ENCODE measurements around the gene MREG.
"Not testable (repeated sequence)": the region's sequence is repeated elsewhere in the genome, so short reads cannot be mapped to it uniquely, and the experiment has no call there.

The MREG gene

GRCh38 chr2:215998636-215999035 lies 14.7 kb downstream of the MREG start:
- H3K27me3 ChIP-seq (ENCODE audit: insufficient read depth, low read length) = no peaks in the 10 kb centered on the region
- H3K4me3 ChIP-seq (ENCODE audit: low read depth, low read length, poor library complexity, severe bottlenecking) = no peak overlapping the region
- no peaks in the 10 kb centered on the region for H4K20me1 ChIP-seq (ENCODE audit: insufficient read depth, low read length)
- no peaks in the 10 kb centered on the region for H3F3A ChIP-seq (ENCODE audit: insufficient read depth, low read length)
- no peaks in the 10 kb centered on the region for H3K4me1 ChIP-seq (ENCODE audit: insufficient read depth, low read length, severe bottlenecking)
- no peak overlapping the region for H2AFZ ChIP-seq (ENCODE audit: low read length)
- H3K9me2 ChIP-seq (ENCODE audit: low read depth, low read length) = no peaks in the 10 kb centered on the region
- no peaks in the 10 kb centered on the region for H3K9me3 ChIP-seq (ENCODE audit: low read length)
- H3K27ac ChIP-seq (ENCODE audit: low read depth, low read length, poor library complexity, severe bottlenecking) = no peak overlapping the region
- no peaks in the 10 kb centered on the region for H3K36me3 ChIP-seq (ENCODE audit: insufficient read depth, low read length)
- TF ChIP-seq CTCF (IDR thresholded peaks at IDR 0.05; ENCODE audit: low read length) = no peak
- TF ChIP-seq EZH2 (IDR thresholded peaks at IDR 0.05; ENCODE audit: borderline replicate concordance, low read length) = no peak
- H3K4me2 ChIP-seq (ENCODE audit: low read length) = no peak overlapping the region
- no peaks in the 10 kb centered on the region for H3K79me2 ChIP-seq (ENCODE audit: insufficient read depth, low read length)
- H3K9ac ChIP-seq (ENCODE audit: low read length) = no peak overlapping the region

- Histone ChIP-seq H3K27ac (ENCODE audit: low read depth, low read length, poor library complexity, severe bottlenecking) (no peak overlapping the region), H3K9ac (ENCODE audit: low read length) (no peak overlapping the region), H3K9me3 (ENCODE audit: low read length) (no peaks in the 10 kb centered on the region), H2AFZ (ENCODE audit: low read length) (no peak overlapping the region), H3K4me2 (ENCODE audit: low read length) (no peak overlapping the region), H3K4me1 (ENCODE audit: insufficient read depth, low read length, severe bottlenecking) (no peaks in the 10 kb centered on the region), H3F3A (ENCODE audit: insufficient read depth, low read length) (no peaks in the 10 kb centered on the region), H3K4me3 (ENCODE audit: low read depth, low read length, poor library complexity, severe bottlenecking) (no peak overlapping the region), H3K36me3 (ENCODE audit: insufficient read depth, low read length) (no peaks in the 10 kb centered on the region), H4K20me1 (ENCODE audit: insufficient read depth, low read length) (no peaks in the 10 kb centered on the region), H3K9me2 (ENCODE audit: low read depth, low read length) (no peaks in the 10 kb centered on the region), H3K79me2 (ENCODE audit: insufficient read depth, low read length) (no peaks in the 10 kb centered on the region), H3K27me3 (ENCODE audit: insufficient read depth, low read length) (no peaks in the 10 kb centered on the region)
- no peak for TF ChIP-seq CTCF (IDR thresholded peaks at IDR 0.05; ENCODE audit: low read length)
- TF ChIP-seq EZH2 (IDR thresholded peaks at IDR 0.05; ENCODE audit: borderline replicate concordance, low read length) = no peak
Measured at GRCh38 chr2:215997219-215997618, 16.1 kb downstream of the MREG start.

DNA sequence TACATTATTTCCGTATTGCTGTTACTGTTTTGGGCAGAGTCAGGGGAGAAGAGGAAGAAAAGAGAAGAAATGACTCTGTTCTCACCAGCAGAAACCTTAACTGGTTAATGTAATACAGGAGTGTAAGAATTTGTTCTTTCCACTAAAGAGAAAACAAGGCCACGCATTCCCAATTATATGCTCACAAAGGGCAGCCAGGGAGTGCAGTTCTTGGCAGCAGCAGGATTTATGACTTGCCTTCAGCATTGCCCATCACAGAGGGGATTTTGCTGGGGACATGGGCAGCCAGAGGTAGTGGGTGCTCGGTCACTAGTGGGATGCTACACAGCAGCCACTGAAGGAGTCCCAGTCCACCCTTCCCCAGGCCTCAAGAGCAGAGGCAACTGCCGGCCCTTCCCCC lies 18.4 kb downstream of the MREG start:
- no peaks in the 10 kb centered on the region for H3K36me3 ChIP-seq (ENCODE audit: insufficient read depth, low read length)
- H3K79me2 ChIP-seq (ENCODE audit: insufficient read depth, low read length) = no peaks in the 10 kb centered on the region
- no peak overlapping the region for H3K27ac ChIP-seq (ENCODE audit: low read depth, low read length, poor library complexity, severe bottlenecking)
- no peaks in the 10 kb centered on the region for H3K4me1 ChIP-seq (ENCODE audit: insufficient read depth, low read length, severe bottlenecking)
- H3K9me3 ChIP-seq (ENCODE audit: low read length) = no peaks in the 10 kb centered on the region
- H3K9ac ChIP-seq (ENCODE audit: low read length) = no peak overlapping the region
- no peak overlapping the region for H3K4me3 ChIP-seq (ENCODE audit: low read depth, low read length, poor library complexity, severe bottlenecking)
- TF ChIP-seq CTCF (IDR thresholded peaks at IDR 0.05; ENCODE audit: low read length) (no peak), EZH2 (IDR thresholded peaks at IDR 0.05; ENCODE audit: borderline replicate concordance, low read length) (no peak)
- H3K9me2 ChIP-seq (ENCODE audit: low read depth, low read length) = no peaks in the 10 kb centered on the region
- no peak overlapping the region for H3K4me2 ChIP-seq (ENCODE audit: low read length)
- no peaks in the 10 kb centered on the region for H3K27me3 ChIP-seq (ENCODE audit: insufficient read depth, low read length)
- no peaks in the 10 kb centered on the region for H3F3A ChIP-seq (ENCODE audit: insufficient read depth, low read length)
- no peaks in the 10 kb centered on the region for H4K20me1 ChIP-seq (ENCODE audit: insufficient read depth, low read length)
- H2AFZ ChIP-seq (ENCODE audit: low read length) = no peak overlapping the region

DNA sequence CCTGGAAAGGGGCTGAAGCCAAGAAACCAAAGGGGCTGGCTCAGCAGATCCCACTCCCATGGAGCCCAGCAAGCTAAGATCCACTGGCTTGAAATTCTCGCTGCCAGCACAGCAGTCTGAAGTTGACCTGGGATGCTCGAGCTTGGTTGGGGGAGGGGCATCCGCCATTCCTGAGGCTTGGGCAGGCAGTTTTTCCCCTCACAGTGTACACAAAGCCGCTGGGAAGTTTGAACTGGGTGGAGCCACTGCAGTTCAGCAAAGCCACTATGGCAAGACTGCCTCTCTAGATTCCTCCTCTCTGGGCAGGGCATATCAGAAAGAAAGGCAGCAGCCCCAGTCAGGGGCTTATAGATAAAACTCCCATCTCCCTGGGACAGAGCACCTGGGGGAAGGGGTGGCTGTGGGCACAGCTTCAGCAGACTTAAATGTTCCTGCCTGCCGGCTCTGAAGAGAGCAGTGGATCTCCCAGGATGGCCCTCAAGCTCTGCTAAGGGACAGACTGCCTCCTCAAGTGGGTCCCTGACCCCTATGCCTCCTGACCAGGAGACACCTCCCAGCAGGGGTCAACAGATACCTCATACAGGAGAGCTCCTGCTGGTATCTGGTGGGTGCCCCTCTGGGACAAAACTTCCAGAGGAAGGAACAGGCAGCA lies 24.7 kb downstream of the MREG start:
- H3K79me2 ChIP-seq (ENCODE audit: insufficient read depth, low read length); H3K4me2 ChIP-seq (ENCODE audit: low read length); H2AFZ ChIP-seq (ENCODE audit: low read length); H3K9me2 ChIP-seq (ENCODE audit: low read depth, low read length); H3K4me3 ChIP-seq (ENCODE audit: low read depth, low read length, poor library complexity, severe bottlenecking); H4K20me1 ChIP-seq (ENCODE audit: insufficient read depth, low read length); H3K27ac ChIP-seq (ENCODE audit: low read depth, low read length, poor library complexity, severe bottlenecking); H3K9ac ChIP-seq (ENCODE audit: low read length); H3K27me3 ChIP-seq (ENCODE audit: insufficient read depth, low read length); H3F3A ChIP-seq (ENCODE audit: insufficient read depth, low read length); H3K4me1 ChIP-seq (ENCODE audit: insufficient read depth, low read length, severe bottlenecking); H3K9me3 ChIP-seq (ENCODE audit: low read length); H3K36me3 ChIP-seq (ENCODE audit: insufficient read depth, low read length): not testable (repeated sequence)
